ENCODE results near the gene C16orf74.

DNA sequence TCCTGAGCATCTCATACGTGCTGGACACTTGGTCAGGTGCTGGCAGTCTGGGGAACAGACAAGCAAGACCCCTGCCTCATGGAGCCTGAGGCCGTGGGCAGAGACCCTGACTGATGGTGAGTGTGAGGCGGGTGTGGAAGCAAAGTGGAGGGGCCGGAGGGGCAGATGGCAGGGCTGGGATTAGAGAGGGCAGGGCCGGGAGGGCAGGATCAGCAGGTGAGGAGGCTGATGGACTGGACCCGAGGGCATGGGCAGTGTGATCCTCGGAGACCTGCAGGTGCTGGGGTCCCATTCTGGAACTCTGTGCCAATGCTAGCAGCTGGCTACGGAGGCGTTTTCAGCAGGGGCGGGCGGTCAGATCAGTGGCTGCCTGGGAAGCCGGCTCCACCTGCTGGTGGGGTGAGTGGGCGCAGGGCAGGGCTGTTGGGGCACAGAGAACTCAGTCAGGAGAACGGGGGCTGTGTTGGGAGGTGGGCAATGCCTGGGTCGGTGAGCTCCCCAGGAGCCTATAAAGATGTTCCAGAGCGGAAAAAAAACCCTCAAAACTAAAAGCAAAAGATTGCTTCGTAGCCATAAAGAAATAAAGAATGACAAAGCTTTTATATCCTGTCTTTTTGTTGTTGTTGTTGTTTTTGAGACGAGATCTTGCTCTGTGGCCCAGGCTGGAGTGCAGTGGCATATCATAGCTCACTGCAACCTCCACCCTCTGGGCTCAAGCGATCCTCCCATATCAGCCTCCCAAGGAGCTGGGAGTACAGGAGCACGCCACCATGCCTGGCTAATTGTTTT lies 8.9 kb upstream of the C16orf74 start:
- no peak for TF ChIP-seq POLR2A (IDR thresholded peaks at IDR 0.05)
- TF ChIP-seq, protein P1, sequence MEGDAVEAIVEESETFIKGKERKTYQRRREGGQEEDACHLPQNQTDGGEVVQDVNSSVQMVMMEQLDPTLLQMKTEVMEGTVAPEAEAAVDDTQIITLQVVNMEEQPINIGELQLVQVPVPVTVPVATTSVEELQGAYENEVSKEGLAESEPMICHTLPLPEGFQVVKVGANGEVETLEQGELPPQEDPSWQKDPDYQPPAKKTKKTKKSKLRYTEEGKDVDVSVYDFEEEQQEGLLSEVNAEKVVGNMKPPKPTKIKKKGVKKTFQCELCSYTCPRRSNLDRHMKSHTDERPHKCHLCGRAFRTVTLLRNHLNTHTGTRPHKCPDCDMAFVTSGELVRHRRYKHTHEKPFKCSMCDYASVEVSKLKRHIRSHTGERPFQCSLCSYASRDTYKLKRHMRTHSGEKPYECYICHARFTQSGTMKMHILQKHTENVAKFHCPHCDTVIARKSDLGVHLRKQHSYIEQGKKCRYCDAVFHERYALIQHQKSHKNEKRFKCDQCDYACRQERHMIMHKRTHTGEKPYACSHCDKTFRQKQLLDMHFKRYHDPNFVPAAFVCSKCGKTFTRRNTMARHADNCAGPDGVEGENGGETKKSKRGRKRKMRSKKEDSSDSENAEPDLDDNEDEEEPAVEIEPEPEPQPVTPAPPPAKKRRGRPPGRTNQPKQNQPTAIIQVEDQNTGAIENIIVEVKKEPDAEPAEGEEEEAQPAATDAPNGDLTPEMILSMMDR (IDR thresholded peaks at IDR 0.05), result no peak
- no peak for TF ChIP-seq EP300 (IDR thresholded peaks at IDR 0.05)

All from ovary (tissue), 3 donors.